OCI-LY7 (cell line): Measurements from ENCODE around the gene PIK3CG. TPM values are rescaled to one million over a fixed set of nuclear protein-coding genes. Genes with fewer than 3 reads are reported as not detected.

Experiments used
- BruUV-seq: library from RNA; stranded (reverse); fragments of 400-500 nt; replicated peaks from 2 replicates; lab custom pipeline; 2021; lab: Mats Ljungman, UMichigan
- CTCF ChIA-PET: fragments of 300-600 bp; sonication (Branson Sonifier 250); formaldehyde crosslinking; loops from one replicate; lab custom pipeline; 2022; ENCODE audit warnings: antibody characterized with exemption; ENCODE audit not compliant: unreplicated experiment; lab: Charles Lee
- POLR2A ChIA-PET: fragments of 300-600 bp; sonication (Branson Sonifier 250); formaldehyde crosslinking; loops from one replicate; lab custom pipeline; 2022; ENCODE audit warnings: antibody characterized with exemption; lab: Charles Lee
- DNase-seq: peaks from one replicate; pipeline ENCODE4 v3.0.0-alpha.2; 2015; ENCODE audit warnings: low spot score
- H2AFZ ChIP-seq: fragments of 200-600 bp; sonication (generic), shearing (Covaris generic); 2 replicates; pipeline ENCODE4 v1.6.1; 2014; ENCODE audit warnings: mild to moderate bottlenecking, antibody characterized with exemption, low read length, moderate library complexity
- H3K27ac ChIP-seq: fragments of 200-600 bp; sonication (generic); 2 replicates; pipeline ENCODE4 v1.5.1; 2014; ENCODE audit warnings: mixed run types, low read depth, mild to moderate bottlenecking, moderate library complexity, low read length, inconsistent platforms; ENCODE audit not compliant: poor library complexity, severe bottlenecking
- H3K36me3 ChIP-seq: fragments of 200-600 bp; sonication (generic); 2 replicates; pipeline ENCODE4 v1.6.1; 2014; ENCODE audit warnings: mild to moderate bottlenecking, antibody characterized with exemption, low read length, moderate library complexity, mixed read lengths; ENCODE audit not compliant: insufficient read depth
- H3K4me1 ChIP-seq: fragments of 200-600 bp; sonication (generic); 2 replicates; pipeline ENCODE4 v1.5.1; 2014; ENCODE audit warnings: mild to moderate bottlenecking, low read length; ENCODE audit not compliant: insufficient read depth, poor library complexity, severe bottlenecking
- H3K4me2 ChIP-seq: fragments of 200-600 bp; sonication (generic); 2 replicates; pipeline ENCODE4 v1.6.1; 2014; ENCODE audit warnings: mild to moderate bottlenecking, low read length
- H3K4me3 ChIP-seq: fragments of 200-600 bp; sonication (generic); 2 replicates; pipeline ENCODE4 v1.5.1; 2014; ENCODE audit warnings: mild to moderate bottlenecking, low read depth, low read length; ENCODE audit not compliant: poor library complexity, severe bottlenecking
- H3K79me2 ChIP-seq: fragments of 200-600 bp; sonication (generic); 2 replicates; pipeline ENCODE4 v1.6.1; 2016; ENCODE audit warnings: low read depth, mild to moderate bottlenecking, low read length, moderate library complexity, mixed read lengths; ENCODE audit not compliant: insufficient read depth
- H3K9me2 ChIP-seq: fragments of 200-600 bp; sonication (generic); 2 replicates; pipeline ENCODE4 v1.6.1; 2016; ENCODE audit warnings: mild to moderate bottlenecking, low read length, mixed read lengths; ENCODE audit not compliant: insufficient read depth
- H3K9me3 ChIP-seq: fragments of 200-600 bp; sonication (generic); 2 replicates; pipeline ENCODE4 v1.6.1; 2014; ENCODE audit warnings: mild to moderate bottlenecking, mixed run types, low read length, mixed read lengths
- H4K20me1 ChIP-seq: fragments of 200-600 bp; sonication (generic); 2 replicates; pipeline ENCODE4 v1.6.1; 2014; ENCODE audit warnings: mild to moderate bottlenecking, antibody characterized with exemption, low read length, moderate library complexity, mixed read lengths; ENCODE audit not compliant: insufficient read depth
- CTCF ChIP-seq: fragments of 200-600 bp; sonication (generic); conservative IDR thresholded peaks from 2 replicates; pipeline ENCODE4 v1.5.1; 2014; ENCODE audit warnings: mild to moderate bottlenecking, antibody characterized with exemption, low read length, moderate library complexity, mixed read lengths
- EZH2phosphoT487 ChIP-seq: fragments of 200-600 bp; sonication (generic); IDR thresholded peaks from 2 replicates; pipeline ENCODE4 v1.6.1; 2018; ENCODE audit warnings: low read depth, borderline replicate concordance, mild to moderate bottlenecking, mixed run types, antibody characterized with exemption, low read length, moderate library complexity, mixed read lengths
- intact Hi-C: fragments of 100-400 bp; cut with micrococcal nuclease; formaldehyde crosslinking; loops from one replicate; pipeline ENCODE4 v1.10.0; 2022; ENCODE audit not compliant: unreplicated experiment
- total RNA-seq, 2 experiments: library from RNA; depleted of rRNA in 1 of 2; stranded (reverse); fragments of >200 nt in 1 of 2; shearing (Covaris generic) in 1 of 2; gene quantifications; 2 replicates each; pipeline ENCODE4 v1.2.3, GENCODE V29; 2014 to 2022

Gene PIK3CG
- total RNA-seq, 2 experiments from 2014 or later, result 22.8 to 47.2 TPM

DNA sequence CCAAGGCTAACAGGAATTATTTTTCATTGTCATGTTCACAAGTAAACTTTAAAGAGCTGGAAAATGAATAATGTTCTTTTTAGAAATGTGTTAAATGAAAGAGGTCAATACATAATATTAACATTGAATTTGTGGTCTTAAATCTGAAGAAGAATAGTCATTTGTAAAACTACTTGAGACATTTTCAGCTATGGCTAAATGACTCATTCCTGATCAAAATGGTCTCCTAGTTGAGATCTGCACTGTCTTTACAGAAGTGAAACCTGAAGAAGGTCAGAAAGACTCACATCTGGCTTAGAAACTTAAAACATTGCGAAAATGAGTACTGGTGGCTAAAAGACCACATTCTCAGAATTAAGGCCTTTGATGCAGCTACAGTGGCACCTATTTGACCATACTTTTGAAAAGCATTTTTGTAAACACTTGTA is 5.9 kb downstream of the PIK3CG start:
- no peaks in the 10 kb centered on the region for H3K9me2 ChIP-seq
- POLR2A ChIA-PET, result interaction anchor here (0.6 to 2.0 kb wide), 4 partner anchors 11 to 293 kb away, joined by 3 to 12 read pairs (median 6); no protein-coding TSS in a partner anchor
- H2AFZ ChIP-seq, result peak overlapping the region; percentile 59; the same call in 1 of the 2 replicates
- intact Hi-C loops, result loop anchor here (1.0 to 5.0 kb wide), 3 partner anchors 24 to 298 kb away; partner anchors contain the start of gene HBP1
- DNase-seq, result peak; percentile 84
- H3K36me3 ChIP-seq, result peaks cover 75% of the 10 kb centered on the region
- TF ChIP-seq EZH2phosphoT487, result no peak
- TF ChIP-seq CTCF, result no peak
- peak overlapping the region; percentile 65 for H3K4me3 ChIP-seq
- peaks cover 64% of the 10 kb centered on the region for H3K4me1 ChIP-seq
- peak overlapping the region; percentile 79 for H3K27ac ChIP-seq
- H3K79me2 ChIP-seq, result peaks cover 74% of the 10 kb centered on the region
- peak overlapping the region; percentile 85 for H3K4me2 ChIP-seq
- BruUV-seq, result no TSS peak
- no peaks in the 10 kb centered on the region for H4K20me1 ChIP-seq
- H3K9me3 ChIP-seq, result no peaks in the 10 kb centered on the region
- CTCF ChIA-PET, result no interaction called here

DNA sequence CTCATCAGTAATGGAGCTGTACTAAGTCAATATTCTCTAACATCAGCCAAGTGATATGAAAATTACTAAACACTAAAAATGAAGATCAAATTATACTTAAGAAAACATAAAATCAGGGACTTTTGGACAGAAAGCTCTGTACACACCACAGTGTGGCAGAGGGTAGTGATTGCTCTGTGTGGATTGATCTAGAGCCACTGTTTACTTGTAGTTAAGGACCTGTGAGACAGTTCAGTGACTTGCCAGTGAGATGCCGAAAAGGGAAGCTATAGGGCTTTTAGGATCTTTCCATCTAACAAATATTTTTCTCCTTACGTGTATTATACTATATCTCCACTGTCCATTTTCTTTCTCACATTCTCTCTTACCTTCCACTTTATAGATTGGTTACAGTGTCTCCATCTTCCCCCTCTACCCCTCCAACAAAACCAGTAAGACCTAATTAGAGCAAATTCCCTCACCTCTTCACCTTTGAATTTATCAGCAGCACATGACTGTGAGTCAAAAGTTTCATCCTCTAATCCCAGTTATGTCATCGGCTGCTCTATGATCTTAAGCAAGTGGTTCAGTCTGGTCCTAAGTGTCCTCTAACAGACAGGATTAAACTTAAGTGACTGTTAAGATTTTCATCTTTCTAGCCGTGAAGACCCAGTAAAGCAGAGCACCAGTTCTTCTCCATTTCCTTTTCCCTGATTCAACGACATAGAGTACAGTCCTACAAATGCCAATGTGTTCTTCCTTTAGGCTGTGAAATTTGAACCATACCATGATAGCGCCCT is 6.9 kb downstream of the PIK3CG start:
- BruUV-seq, result no TSS peak
- Histone ChIP-seq H3K27ac (peak overlapping the region; percentile 79), H3K4me1 (peaks cover 61% of the 10 kb centered on the region), H2AFZ (peak overlapping the region; percentile 59; the same call in 1 of the 2 replicates), H3K4me3 (peak overlapping the region; percentile 65), H3K4me2 (peak overlapping the region; percentile 85), H3K9me3 (no peaks in the 10 kb centered on the region), H3K79me2 (peaks cover 65% of the 10 kb centered on the region), H3K36me3 (peaks cover 84% of the 10 kb centered on the region), H4K20me1 (no peaks in the 10 kb centered on the region), H3K9me2 (no peaks in the 10 kb centered on the region)
- CTCF ChIA-PET, result interaction anchor here (0.6 kb wide), 1 partner anchor 207 kb away, joined by 3 read pairs; no protein-coding TSS in a partner anchor
- DNase-seq, result peak; percentile 33
- intact Hi-C loops, result loop anchor here (2.0 to 5.0 kb wide), 2 partner anchors 175 to 297 kb away; partner anchors contain the start of gene HBP1
- POLR2A ChIA-PET, result interaction anchor here (0.5 to 2.0 kb wide), 3 partner anchors 10 to 1640 kb away, joined by 3 to 12 read pairs (median 8); no protein-coding TSS in a partner anchor
- TF ChIP-seq CTCF, result no peak
- TF ChIP-seq EZH2phosphoT487, result no peak
